GM15510 (cell line): ENCODE results near the gene LAMB4.

Experiments used
- POLR2A ChIP-seq: IDR thresholded peaks from 3 replicates; pipeline ENCODE4 v1.6.1; 2011; ENCODE audit warnings: borderline replicate concordance; ENCODE audit not compliant: insufficient read length; ENCODE audit errors: extremely low read depth

LAMB4 gene

GRCh38 chr7:108086962-108087361 is 43.2 kb downstream of the LAMB4 start:
- TF ChIP-seq POLR2A = no peak

GRCh38 chr7:108086546-108086945 is 43.6 kb downstream of the LAMB4 start:
- no peak for TF ChIP-seq POLR2A

GRCh38 chr7:108083980-108084379 is 46.2 kb downstream of the LAMB4 start:
- no peak for TF ChIP-seq POLR2A

GRCh38 chr7:108079648-108080591 is 50.2 kb downstream of the LAMB4 start:
- TF ChIP-seq POLR2A = no peak

GRCh38 chr7:108079276-108079647 is 50.9 kb downstream of the LAMB4 start:
- no peak for TF ChIP-seq POLR2A

GRCh38 chr7:108078691-108079090 is 51.5 kb downstream of the LAMB4 start:
- no peak for TF ChIP-seq POLR2A

- TF ChIP-seq POLR2A = no peak
These were observed 51.9 kb downstream of the LAMB4 start for GRCh38 chr7:108078211-108078673.

- no peak for TF ChIP-seq POLR2A
These were observed 52.5 kb downstream of the LAMB4 start for GRCh38 chr7:108077709-108078108.

GRCh38 chr7:108076156-108076555 is 54.0 kb downstream of the LAMB4 start:
- no peak for TF ChIP-seq POLR2A

GRCh38 chr7:108073305-108074070 is 56.7 kb downstream of the LAMB4 start:
- TF ChIP-seq POLR2A = no peak

GRCh38 chr7:108072739-108073138 is 57.4 kb downstream of the LAMB4 start:
- TF ChIP-seq POLR2A = no peak

- no peak for TF ChIP-seq POLR2A
These were observed 58.0 kb downstream of the LAMB4 start for GRCh38 chr7:108072116-108072515.

GRCh38 chr7:108071551-108071950 is 58.6 kb downstream of the LAMB4 start:
- no peak for TF ChIP-seq POLR2A

- no peak for TF ChIP-seq POLR2A
These were observed 60.5 kb downstream of the LAMB4 start for GRCh38 chr7:108069646-108070045.

- TF ChIP-seq POLR2A = no peak
These were observed 62.3 kb downstream of the LAMB4 start for GRCh38 chr7:108067844-108068243.
